HEK293 (cell line): ENCODE data around the gene IGSF9.

ENCODE experiments used
- CTCF ChIA-PET: fragments of 350-600 bp; formaldehyde crosslinking; extraction: SDS; loops from one replicate; lab custom pipeline; 2021; ENCODE audit warnings: antibody characterized with exemption; lab: Yijun Ruan, JAX
- POLR2A ChIA-PET: fragments of 300-600 bp; formaldehyde crosslinking; extraction: SDS; loops from one replicate; lab custom pipeline; 2020; ENCODE audit warnings: antibody characterized with exemption, inconsistent platforms; lab: Yijun Ruan, JAX
- H3K27ac ChIP-seq: fragments of 200-500 bp; sonication (Bioruptor generic); 2 replicates; pipeline ENCODE4 v1.5.1; 2014; ENCODE audit warnings: low read depth, low read length, control low read depth, inconsistent platforms; ENCODE audit errors: extremely low read depth
- H3K36me3 ChIP-seq, 2 experiments: fragments of 200-500 bp in 1 of 2; sonication (Bioruptor generic) in 1 of 2; 1 replicate in 1 of 2; 2 replicates in 1 of 2; pipeline ENCODE4 v1.5.1; 2014 to 2017; ENCODE audit warnings: inconsistent platforms in 2 of 2, low read length in 2 of 2; ENCODE audit not compliant: control insufficient read depth in 2 of 2, insufficient read depth in 1 of 2
- H3K4me1 ChIP-seq: fragments of 200-500 bp; sonication (Bioruptor generic); 2 replicates; pipeline ENCODE4 v1.5.1; 2014; ENCODE audit warnings: mild to moderate bottlenecking, low read length, inconsistent platforms; ENCODE audit not compliant: control insufficient read depth, insufficient read depth
- H3K4me3 ChIP-seq: 2 replicates; pipeline ENCODE4 v1.5.1; 2011; ENCODE audit warnings: low read depth, mild to moderate bottlenecking, control low read depth, low read length, moderate library complexity
- H3K9me3 ChIP-seq: fragments of 200-500 bp; sonication (Bioruptor generic); 2 replicates; pipeline ENCODE4 v1.5.1; 2014; ENCODE audit warnings: low read depth, low read length, inconsistent platforms; ENCODE audit not compliant: control insufficient read depth, insufficient read depth
- EGR2 ChIP-seq: fragments of 450-650 bp; formaldehyde crosslinking; IDR thresholded peaks from 2 replicates; pipeline ENCODE4 v1.5.1; 2016; ENCODE audit warnings: low read depth, missing biosample characterization, missing genetic modification characterization
- GLIS1 ChIP-seq: fragments of 450-650 bp; formaldehyde crosslinking; IDR thresholded peaks from 2 replicates; pipeline ENCODE4 v1.5.1; 2016; ENCODE audit warnings: missing biosample characterization, missing genetic modification characterization
- GLIS2 ChIP-seq: fragments of 450-650 bp; formaldehyde crosslinking; IDR thresholded peaks from 2 replicates; pipeline ENCODE4 v1.5.1; 2016; ENCODE audit warnings: missing biosample characterization, missing genetic modification characterization
- PRDM4 ChIP-seq: fragments of 450-650 bp; formaldehyde crosslinking; IDR thresholded peaks from 2 replicates; pipeline ENCODE4 v1.5.1; 2017; ENCODE audit warnings: missing biosample characterization, missing genetic modification characterization
- TRIM28 ChIP-seq: IDR thresholded peaks from 2 replicates; pipeline ENCODE4 v1.6.1; 2011; ENCODE audit warnings: low read length, control low read depth, borderline replicate concordance
- ZBTB10 ChIP-seq: fragments of 450-650 bp; formaldehyde crosslinking; IDR thresholded peaks from 2 replicates; pipeline ENCODE4 v1.5.1; 2016; ENCODE audit warnings: missing biosample characterization, missing genetic modification characterization
- ZNF266 ChIP-seq: fragments of 450-650 bp; formaldehyde crosslinking; IDR thresholded peaks from 2 replicates; pipeline ENCODE4 v1.5.1; 2016; ENCODE audit warnings: missing biosample characterization, missing genetic modification characterization, low read depth
- ZNF398 ChIP-seq: fragments of 450-650 bp; formaldehyde crosslinking; IDR thresholded peaks from 2 replicates; pipeline ENCODE4 v1.5.1; 2017; ENCODE audit warnings: missing biosample characterization, missing genetic modification characterization
- ZNF629 ChIP-seq: fragments of 450-650 bp; formaldehyde crosslinking; IDR thresholded peaks from 2 replicates; pipeline ENCODE4 v1.5.1; 2017; ENCODE audit warnings: missing biosample characterization, missing genetic modification characterization
- ZNF670 ChIP-seq: fragments of 450-650 bp; formaldehyde crosslinking; IDR thresholded peaks from 2 replicates; pipeline ENCODE4 v1.5.1; 2016; ENCODE audit warnings: missing biosample characterization, missing genetic modification characterization, low read depth
- ZNF677 ChIP-seq: fragments of 450-650 bp; IDR thresholded peaks from 2 replicates; pipeline ENCODE4 v1.5.0; 2018; ENCODE audit warnings: missing biosample characterization, mild to moderate bottlenecking, missing genetic modification characterization, moderate library complexity
- ZNF704 ChIP-seq: fragments of 450-650 bp; formaldehyde crosslinking; IDR thresholded peaks from 2 replicates; pipeline ENCODE4 v1.5.1; 2016; ENCODE audit warnings: missing biosample characterization, missing genetic modification characterization
- TF ChIP-seq, protein P1 (sequence below): fragments of 450-650 bp; formaldehyde crosslinking; IDR thresholded peaks from 2 replicates; pipeline ENCODE4 v1.5.1; 2017; ENCODE audit warnings: missing biosample characterization, mild to moderate bottlenecking, missing genetic modification characterization, moderate library complexity
- TF ChIP-seq, protein P2 (sequence below): fragments of 450-650 bp; formaldehyde crosslinking; IDR thresholded peaks from 2 replicates; pipeline ENCODE4 v1.5.1; 2016; ENCODE audit warnings: missing biosample characterization, missing genetic modification characterization
- TF ChIP-seq, protein P3 (sequence below): fragments of 450-650 bp; formaldehyde crosslinking; IDR thresholded peaks from 2 replicates; pipeline ENCODE4 v1.5.1; 2016; ENCODE audit warnings: missing biosample characterization, missing genetic modification characterization

The IGSF9 gene

DNA sequence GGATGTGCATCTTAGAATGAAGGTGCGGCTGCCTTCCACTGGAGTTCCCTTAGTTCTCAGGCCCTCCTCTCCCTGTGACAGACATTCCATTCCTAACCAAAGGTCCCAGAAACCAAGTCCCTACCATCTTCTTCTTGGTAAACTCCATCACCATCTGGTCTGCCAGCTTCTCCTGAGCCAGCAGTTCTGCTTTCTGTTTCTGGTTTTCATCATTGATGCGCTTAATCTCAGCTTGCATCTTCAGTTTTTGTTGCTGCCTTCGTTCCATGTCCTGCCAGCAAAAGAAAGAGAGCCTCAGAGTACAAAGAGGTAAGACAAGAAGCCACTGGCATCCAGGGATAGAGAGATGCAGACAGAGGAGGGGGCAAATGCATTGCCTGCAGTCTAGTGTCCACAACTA is 65.0 kb downstream of the IGSF9 start:
- Histone ChIP-seq H3K9me3 (no peaks in the 10 kb centered on the region), H3K4me3 (no peak overlapping the region), H3K27ac (no peak overlapping the region), H3K4me1 (peaks cover 11% of the 10 kb centered on the region), H3K36me3 (no peaks in the 10 kb centered on the region)
- ChIA-PET POLR2A (no interaction called here), CTCF (interaction anchor here (0.6 to 4.5 kb wide), 6 partner anchors 10 to 516 kb away, joined by 3 to 21 read pairs (median 8); no protein-coding TSS in a partner anchor)
- no peak for TF ChIP-seq ZNF677 (tag by site-specific recombination)
- no peak for TF ChIP-seq ZNF266
- TF ChIP-seq, protein P1, sequence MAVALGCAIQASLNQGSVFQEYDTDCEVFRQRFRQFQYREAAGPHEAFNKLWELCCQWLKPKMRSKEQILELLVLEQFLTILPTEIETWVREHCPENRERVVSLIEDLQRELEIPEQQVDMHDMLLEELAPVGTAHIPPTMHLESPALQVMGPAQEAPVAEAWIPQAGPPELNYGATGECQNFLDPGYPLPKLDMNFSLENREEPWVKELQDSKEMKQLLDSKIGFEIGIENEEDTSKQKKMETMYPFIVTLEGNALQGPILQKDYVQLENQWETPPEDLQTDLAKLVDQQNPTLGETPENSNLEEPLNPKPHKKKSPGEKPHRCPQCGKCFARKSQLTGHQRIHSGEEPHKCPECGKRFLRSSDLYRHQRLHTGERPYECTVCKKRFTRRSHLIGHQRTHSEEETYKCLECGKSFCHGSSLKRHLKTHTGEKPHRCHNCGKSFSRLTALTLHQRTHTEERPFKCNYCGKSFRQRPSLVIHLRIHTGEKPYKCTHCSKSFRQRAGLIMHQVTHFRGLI (tag by site-specific recombination): no peak
- TF ChIP-seq, protein P2, sequence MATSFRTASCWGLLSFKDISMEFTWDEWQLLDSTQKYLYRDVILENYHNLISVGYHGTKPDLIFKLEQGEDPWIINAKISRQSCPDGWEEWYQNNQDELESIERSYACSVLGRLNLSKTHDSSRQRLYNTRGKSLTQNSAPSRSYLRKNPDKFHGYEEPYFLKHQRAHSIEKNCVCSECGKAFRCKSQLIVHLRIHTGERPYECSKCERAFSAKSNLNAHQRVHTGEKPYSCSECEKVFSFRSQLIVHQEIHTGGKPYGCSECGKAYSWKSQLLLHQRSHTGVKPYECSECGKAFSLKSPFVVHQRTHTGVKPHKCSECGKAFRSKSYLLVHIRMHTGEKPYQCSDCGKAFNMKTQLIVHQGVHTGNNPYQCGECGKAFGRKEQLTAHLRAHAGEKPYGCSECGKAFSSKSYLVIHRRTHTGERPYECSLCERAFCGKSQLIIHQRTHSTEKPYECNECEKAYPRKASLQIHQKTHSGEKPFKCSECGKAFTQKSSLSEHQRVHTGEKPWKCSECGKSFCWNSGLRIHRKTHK (tag by site-specific recombination): no peak
- TF ChIP-seq ZNF704 (tag by site-specific recombination): no peak
- TF ChIP-seq, protein P3, sequence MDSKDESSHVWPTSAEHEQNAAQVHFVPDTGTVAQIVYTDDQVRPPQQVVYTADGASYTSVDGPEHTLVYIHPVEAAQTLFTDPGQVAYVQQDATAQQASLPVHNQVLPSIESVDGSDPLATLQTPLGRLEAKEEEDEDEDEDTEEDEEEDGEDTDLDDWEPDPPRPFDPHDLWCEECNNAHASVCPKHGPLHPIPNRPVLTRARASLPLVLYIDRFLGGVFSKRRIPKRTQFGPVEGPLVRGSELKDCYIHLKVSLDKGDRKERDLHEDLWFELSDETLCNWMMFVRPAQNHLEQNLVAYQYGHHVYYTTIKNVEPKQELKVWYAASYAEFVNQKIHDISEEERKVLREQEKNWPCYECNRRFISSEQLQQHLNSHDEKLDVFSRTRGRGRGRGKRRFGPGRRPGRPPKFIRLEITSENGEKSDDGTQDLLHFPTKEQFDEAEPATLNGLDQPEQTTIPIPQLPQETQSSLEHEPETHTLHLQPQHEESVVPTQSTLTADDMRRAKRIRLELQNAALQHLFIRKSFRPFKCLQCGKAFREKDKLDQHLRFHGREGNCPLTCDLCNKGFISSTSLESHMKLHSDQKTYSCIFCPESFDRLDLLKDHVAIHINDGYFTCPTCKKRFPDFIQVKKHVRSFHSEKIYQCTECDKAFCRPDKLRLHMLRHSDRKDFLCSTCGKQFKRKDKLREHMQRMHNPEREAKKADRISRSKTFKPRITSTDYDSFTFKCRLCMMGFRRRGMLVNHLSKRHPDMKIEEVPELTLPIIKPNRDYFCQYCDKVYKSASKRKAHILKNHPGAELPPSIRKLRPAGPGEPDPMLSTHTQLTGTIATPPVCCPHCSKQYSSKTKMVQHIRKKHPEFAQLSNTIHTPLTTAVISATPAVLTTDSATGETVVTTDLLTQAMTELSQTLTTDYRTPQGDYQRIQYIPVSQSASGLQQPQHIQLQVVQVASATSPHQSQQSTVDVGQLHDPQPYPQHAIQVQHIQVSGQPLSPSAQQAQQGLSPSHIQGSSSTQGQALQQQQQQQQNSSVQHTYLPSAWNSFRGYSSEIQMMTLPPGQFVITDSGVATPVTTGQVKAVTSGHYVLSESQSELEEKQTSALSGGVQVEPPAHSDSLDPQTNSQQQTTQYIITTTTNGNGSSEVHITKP (tag by site-specific recombination): no peak
- TF ChIP-seq ZNF670 (tag by site-specific recombination): no peak
- no peak for TF ChIP-seq GLIS2 (tag by site-specific recombination)
- no peak for TF ChIP-seq GLIS1 (tag by site-specific recombination)
- TF ChIP-seq EGR2 (tag by site-specific recombination): no peak
- no peak for TF ChIP-seq ZNF398

- POLR2A ChIA-PET: no interaction called here
- Histone ChIP-seq H3K36me3 (no peaks in the 10 kb centered on the region), H3K27ac (no peak overlapping the region), H3K9me3 (no peaks in the 10 kb centered on the region), H3K4me3 (no peak overlapping the region), H3K4me1 (peaks cover 11% of the 10 kb centered on the region)
- TF ChIP-seq ZNF629: no peak
- TF ChIP-seq TRIM28: no peak
- no peak for TF ChIP-seq PRDM4
- no peak for TF ChIP-seq ZBTB10 (tag by site-specific recombination)
- CTCF ChIA-PET: interaction anchor here (0.6 to 4.5 kb wide), 5 partner anchors 12 to 517 kb away, joined by 3 to 21 read pairs (median 7); no protein-coding TSS in a partner anchor
These were observed 65.4 kb downstream of the IGSF9 start for GRCh38 chr1:159879977-159880376.
